CD14-positive monocyte (primary cell): ENCODE measurements around the gene CALY. TPM values are rescaled to one million over a fixed set of nuclear protein-coding genes. Genes with fewer than 3 reads are reported as not detected.

Experiments used
- DNase-seq, 3 donors: peaks; one replicate each; pipeline ENCODE4 v3.0.0-alpha.2; 2011 to 2022
- H2AFZ ChIP-seq: 2 replicates; pipeline ENCODE4 v1.6.0; 2012; ENCODE audit warnings: mild to moderate bottlenecking, low read depth, low read length, inconsistent platforms; ENCODE audit not compliant: insufficient read depth, poor library complexity, severe bottlenecking
- H3K27ac ChIP-seq, 2 donors: 1 replicate in 1 of 2; 2 replicates in 1 of 2; pipeline ENCODE4 v1.5.1; 2012 to 2013; ENCODE audit warnings: low read length in 2 of 2, control low read depth in 1 of 2, inconsistent platforms in 1 of 2, low read depth in 1 of 2, mild to moderate bottlenecking in 1 of 2
- H3K27me3 ChIP-seq, 2 donors: one replicate each; pipeline versions ENCODE4 v1.6.0 to v1.6.1; 2011 to 2013; ENCODE audit warnings: low read length in 2 of 2; ENCODE audit not compliant: control insufficient read depth in 2 of 2, insufficient read depth in 2 of 2
- H3K36me3 ChIP-seq, 2 donors: replicated peaks in 1 of 2; 1 replicate in 1 of 2; 2 replicates in 1 of 2; pipeline versions ENCODE4 v1.5.1 to v1.6.1; 2012 to 2013; ENCODE audit warnings: low read length in 2 of 2, control low read depth in 1 of 2, inconsistent platforms in 1 of 2, mild to moderate bottlenecking in 1 of 2; ENCODE audit not compliant: insufficient read depth in 2 of 2, control insufficient read depth in 1 of 2
- H3K4me1 ChIP-seq, 2 donors: 1 replicate in 1 of 2; 2 replicates in 1 of 2; pipeline versions ENCODE4 v1.5.1 to v1.6.1; 2012 to 2013; ENCODE audit warnings: low read length in 2 of 2, control low read depth in 1 of 2, inconsistent platforms in 1 of 2, mild to moderate bottlenecking in 1 of 2, moderate library complexity in 1 of 2; ENCODE audit not compliant: insufficient read depth in 2 of 2, control insufficient read depth in 1 of 2
- H3K4me2 ChIP-seq: replicated peaks from 2 replicates; pipeline ENCODE3; 2012; ENCODE audit warnings: low read length, moderate library complexity, mild to moderate bottlenecking; ENCODE audit not compliant: poor library complexity, severe bottlenecking; ENCODE audit errors: extremely low read depth
- H3K4me3 ChIP-seq, 3 experiments: fragments of 200-600 bp in 1 of 3; sonication (generic) in 1 of 3; replicated peaks in 1 of 3; 1 replicate in 2 of 3; 2 replicates in 1 of 3; pipeline ENCODE4 v1.5.1; 2011 to 2013; ENCODE audit warnings: low read length in 3 of 3, mild to moderate bottlenecking in 3 of 3, control low read depth in 2 of 3, low read depth in 2 of 3, inconsistent platforms in 1 of 3, moderate library complexity in 1 of 3
- H3K79me2 ChIP-seq: 2 replicates; pipeline ENCODE4 v1.6.0; 2012; ENCODE audit warnings: mild to moderate bottlenecking, control low read depth, inconsistent platforms, low read length, moderate library complexity; ENCODE audit not compliant: insufficient read depth
- H3K9ac ChIP-seq: 2 replicates; pipeline ENCODE4 v1.6.0; 2017; ENCODE audit warnings: low read length, mild to moderate bottlenecking; ENCODE audit not compliant: insufficient read depth, poor library complexity, severe bottlenecking
- H3K9me3 ChIP-seq, 2 donors: replicated peaks in 1 of 2; 1 replicate in 1 of 2; 2 replicates in 1 of 2; pipeline versions ENCODE4 v1.5.1 to v1.6.1; 2012 to 2013; ENCODE audit warnings: low read length in 2 of 2, control low read depth in 1 of 2; ENCODE audit not compliant: control insufficient read depth in 1 of 2, insufficient read depth in 1 of 2
- H4K20me1 ChIP-seq: 2 replicates; pipeline ENCODE4 v1.6.0; 2012; ENCODE audit warnings: mild to moderate bottlenecking, low read length, control low read depth, moderate library complexity; ENCODE audit not compliant: insufficient read depth
- H3K27ac Mint-ChIP-seq, 7 donors: one replicate each; pipeline ENCODE4 v1.8.0; 2020; ENCODE audit warnings: mild to moderate bottlenecking in 7 of 7, mixed read lengths in 7 of 7, moderate library complexity in 6 of 7, inconsistent platforms in 2 of 7
- H3K27me3 Mint-ChIP-seq, 3 donors: one replicate each; pipeline ENCODE4 v1.8.0; 2021 to 2022; ENCODE audit warnings: low read depth in 3 of 3, mild to moderate bottlenecking in 3 of 3, mixed read lengths in 3 of 3, moderate library complexity in 3 of 3, inconsistent platforms in 1 of 3
- H3K36me3 Mint-ChIP-seq, 2 donors: one replicate each; pipeline ENCODE4 v1.8.0; 2020; ENCODE audit warnings: mixed read lengths in 2 of 2, inconsistent platforms in 1 of 2, mild to moderate bottlenecking in 1 of 2
- H3K4me1 Mint-ChIP-seq: one replicate; pipeline ENCODE4 v1.8.0; 2020; ENCODE audit warnings: mild to moderate bottlenecking, mixed read lengths
- H3K4me3 Mint-ChIP-seq, 2 donors: one replicate each; pipeline ENCODE4 v1.8.0; 2020; ENCODE audit warnings: mild to moderate bottlenecking in 2 of 2, mixed read lengths in 2 of 2, moderate library complexity in 1 of 2
- H3K9me3 Mint-ChIP-seq, 7 donors: one replicate each; pipeline ENCODE4 v1.8.0; 2020 to 2022; ENCODE audit warnings: mixed read lengths in 7 of 7, mild to moderate bottlenecking in 6 of 7, moderate library complexity in 6 of 7, inconsistent platforms in 2 of 7
- CTCF ChIP-seq: fragments of 200-600 bp; IDR thresholded peaks from one replicate; pipeline ENCODE4 v1.8.0; 2022; ENCODE audit warnings: antibody characterized with exemption, mild to moderate bottlenecking
- WGBS: methylation state at CpG from one replicate; pipeline ENCODE4 v1.1.5; 2013; ENCODE audit warnings: missing lambda C conversion rate; ENCODE audit not compliant: insufficient coverage; 5-methylcytosine and 5-hydroxymethylcytosine counted together
- intact Hi-C, 2 donors: fragments of 100-400 bp; cut with micrococcal nuclease; formaldehyde crosslinking; loops; one replicate each; pipeline versions ENCODE4 v1.15.0 to v1.15.1; 2023
- polyA plus RNA-seq, 3 donors: library from polyadenylated mRNA; depleted of rRNA in 1 of 3; unstranded in 2 of 3; stranded (reverse) in 1 of 3; fragments of 300-500 nt in 2 of 3; fragments of >200 nt in 1 of 3; fragmentation: Illumina TruSeq in 2 of 3; gene quantifications; 1 replicate in 2 of 3; 2 replicates in 1 of 3; pipeline ENCODE4 v1.2.3, GENCODE V29; 2012 to 2021

CALY gene
- polyA plus RNA-seq, 3 donors = not detected

DNA sequence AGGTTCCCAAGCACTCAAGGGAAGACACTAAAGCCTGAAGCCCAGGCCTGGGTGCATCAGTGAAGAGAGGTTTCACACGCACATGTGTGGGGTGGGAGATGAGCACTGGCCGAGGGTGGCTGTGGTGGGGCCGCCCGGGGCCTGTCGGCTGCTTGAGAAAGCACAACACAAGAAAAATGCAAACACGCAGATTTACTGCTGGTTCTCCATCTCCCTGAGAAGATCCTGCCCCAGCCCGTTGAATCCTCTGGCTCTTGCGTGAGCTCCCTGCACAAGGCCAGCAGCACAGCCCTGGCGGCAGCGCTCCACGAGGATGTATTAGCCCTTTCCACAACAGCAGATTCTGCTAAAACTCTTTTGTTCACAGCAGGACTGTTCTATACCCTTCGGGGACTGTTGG, 21.8 kb downstream of the CALY start:
- H3K4me3 ChIP-seq = no peak overlapping the region
- H3K27me3 ChIP-seq = peaks cover 0 to 10% of the 10 kb centered on the region in 2 donors
- intact Hi-C loops = loop anchor here in 1 of 2 donors (5.0 kb wide), 2 partner anchors 173 to 373 kb away; partner anchors contain the start of gene CFAP46
- peaks cover 3% of the 10 kb centered on the region for H4K20me1 ChIP-seq
- no peak overlapping the region for H3K4me2 ChIP-seq
- Mint-ChIP-seq H3K4me3 (no peak overlapping the region), H3K36me3 (peaks cover 35 to 37% of the 10 kb centered on the region in 2 donors), H3K9me3 (peaks cover 0 to 7% (median 6%) of the 10 kb centered on the region in 7 donors), H3K27me3 (peaks cover 16 to 20% (median 20%) of the 10 kb centered on the region in 3 donors), H3K4me1 (peaks cover 9% of the 10 kb centered on the region), H3K27ac (peak overlapping the region in 1 of 7 donors; percentile 17)
- no peak overlapping the region for H2AFZ ChIP-seq
- H3K79me2 ChIP-seq = peaks cover under 1% of the 10 kb centered on the region
- peaks cover 23 to 35% of the 10 kb centered on the region in 2 donors for H3K36me3 ChIP-seq
- peaks cover 6 to 7% of the 10 kb centered on the region in 2 donors for H3K4me1 ChIP-seq
- WGBS = 95% methylated on average over 10 of the region's 12 CpGs
- no peak for DNase-seq
- no peaks in the 10 kb centered on the region for H3K9me3 ChIP-seq
- no peak overlapping the region for H3K27ac ChIP-seq
- no peak overlapping the region for H3K9ac ChIP-seq
- TF ChIP-seq CTCF = no peak

DNA sequence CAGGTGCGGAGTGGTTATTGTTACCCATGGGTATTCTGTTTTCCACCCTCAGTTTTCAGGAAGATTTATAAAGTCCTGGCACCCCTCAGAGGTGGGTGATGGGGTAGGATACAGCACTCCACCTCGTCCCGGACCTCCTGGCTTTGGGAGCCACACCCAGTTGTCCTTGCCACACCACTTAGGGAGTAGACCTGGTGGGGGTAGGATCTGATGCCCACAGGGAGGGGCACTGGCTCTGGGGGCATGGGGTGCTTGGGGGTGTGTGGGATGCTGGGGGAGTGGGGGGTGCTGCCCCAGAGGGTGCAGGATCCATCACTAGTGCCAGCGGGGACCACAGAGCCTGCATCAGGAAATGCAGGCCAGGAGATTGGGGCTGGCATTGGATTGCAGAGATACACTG, 23.5 kb downstream of the CALY start:
- Histone ChIP-seq H3K27me3 (no peaks in the 10 kb centered on the region), H3K27ac (no peak overlapping the region), H3K36me3 (peaks cover 25 to 40% of the 10 kb centered on the region in 2 donors), H3K4me2 (no peak overlapping the region), H3K9me3 (no peaks in the 10 kb centered on the region), H3K9ac (no peak overlapping the region), H3K79me2 (peaks cover 11% of the 10 kb centered on the region), H3K4me3 (no peak overlapping the region), H3K4me1 (peaks cover 5 to 7% of the 10 kb centered on the region in 2 donors), H2AFZ (no peak overlapping the region), H4K20me1 (peaks cover 10% of the 10 kb centered on the region)
- Mint-ChIP-seq H3K4me1 (peaks cover 6% of the 10 kb centered on the region), H3K9me3 (peaks cover 0 to 7% (median 6%) of the 10 kb centered on the region in 7 donors), H3K27me3 (peaks cover 5 to 9% (median 7%) of the 10 kb centered on the region in 3 donors), H3K36me3 (peaks cover 37 to 42% of the 10 kb centered on the region in 2 donors), H3K27ac (no peak overlapping the region), H3K4me3 (no peak overlapping the region)
- 67% methylated on average over 1 of the region's 4 CpGs for WGBS
- intact Hi-C loops = no loop called here
- no peak for TF ChIP-seq CTCF
- no peak for DNase-seq
